ENCODE measurements around the gene SMIM14.

The SMIM14 gene

GRCh38 chr4:39497909-39498726 lies 140.5 kb downstream of the SMIM14 start:
- DNase-seq (ENCODE audit: low spot score): no peak
